ENCODE measurements around the gene FXR1.
"Not testable (repeated sequence)": the region's sequence is repeated elsewhere in the genome, so short reads cannot be mapped to it uniquely, and the experiment has no call there.

FXR1 gene

GRCh38 chr3:180940826-180941225 is 28.4 kb downstream of the FXR1 start:
- DNase-seq: no peak

- DNase-seq: no peak
These were observed 35.4 kb downstream of the FXR1 start for GRCh38 chr3:180947761-180948390.

- no peak for DNase-seq
These were observed 47.2 kb downstream of the FXR1 start for GRCh38 chr3:180959691-180960090.

GRCh38 chr3:180961087-180961486 is 48.6 kb downstream of the FXR1 start:
- no peak for DNase-seq

- no peak for DNase-seq
These were observed 49.1 kb downstream of the FXR1 start for GRCh38 chr3:180961552-180961951.

GRCh38 chr3:180962530-180962929 is 50.1 kb downstream of the FXR1 start:
- DNase-seq: no peak

- DNase-seq: no peak
These were observed 58.5 kb downstream of the FXR1 start for GRCh38 chr3:180970931-180971330.

GRCh38 chr3:180973543-180973942 is 61.1 kb downstream of the FXR1 start:
- DNase-seq: no peak

GRCh38 chr3:180974286-180974685 is 61.8 kb downstream of the FXR1 start:
- DNase-seq: no peak

GRCh38 chr3:180977498-180977897 is 65.0 kb downstream of the FXR1 start:
- no peak for DNase-seq

- DNase-seq: no peak
These were observed 67.5 kb downstream of the FXR1 start for GRCh38 chr3:180979961-180980360.

GRCh38 chr3:180980611-180981010 is 68.1 kb downstream of the FXR1 start:
- DNase-seq: no peak

- no peak for DNase-seq
These were observed 69.4 kb downstream of the FXR1 start for GRCh38 chr3:180981912-180982311.

GRCh38 chr3:180983136-180983535 is 70.7 kb downstream of the FXR1 start:
- no peak for DNase-seq

GRCh38 chr3:180986366-180986765 is 73.9 kb downstream of the FXR1 start:
- DNase-seq: not testable (repeated sequence)

GRCh38 chr3:180987344-180987743 is 74.9 kb downstream of the FXR1 start:
- no peak for DNase-seq

- DNase-seq: peak; percentile 96
These were observed 77.1 kb downstream of the FXR1 start, which contains the start of gene DNAJC19 for GRCh38 chr3:180989291-180990163. DNAJC19 (minus strand) TSS chr3:180989736; CDS start chr3:180989602, 134 bp downstream.

GRCh38 chr3:180990505-180990904 is 78.0 kb downstream of the FXR1 start:
- DNase-seq: no peak

- no peak for DNase-seq
These were observed 84.0 kb downstream of the FXR1 start for GRCh38 chr3:180996415-180996932.

GRCh38 chr3:181002331-181002730 is 89.9 kb downstream of the FXR1 start:
- DNase-seq: not testable (repeated sequence)

GRCh38 chr3:181003469-181003868 is 91.0 kb downstream of the FXR1 start:
- not testable (repeated sequence) for DNase-seq

GRCh38 chr3:181006541-181006940 is 94.1 kb downstream of the FXR1 start:
- DNase-seq: no peak

- no peak for DNase-seq
These were observed 94.8 kb downstream of the FXR1 start for GRCh38 chr3:181007262-181007661.

- no peak for DNase-seq
These were observed 96.3 kb downstream of the FXR1 start for GRCh38 chr3:181008796-181009195.

Measured in NCI-H1092 (cell line).